ENCODE measurements around the gene SLC39A7. TPM values are rescaled to one million over a fixed set of nuclear protein-coding genes. Genes with fewer than 3 reads are reported as not detected.

The SLC39A7 gene
- total RNA-seq, 5 donors from 2014 or later (not counting 1 experiment from before 2014, with no cell fraction given), result 19.1 to 44.0 (median 41.3) TPM

DNA sequence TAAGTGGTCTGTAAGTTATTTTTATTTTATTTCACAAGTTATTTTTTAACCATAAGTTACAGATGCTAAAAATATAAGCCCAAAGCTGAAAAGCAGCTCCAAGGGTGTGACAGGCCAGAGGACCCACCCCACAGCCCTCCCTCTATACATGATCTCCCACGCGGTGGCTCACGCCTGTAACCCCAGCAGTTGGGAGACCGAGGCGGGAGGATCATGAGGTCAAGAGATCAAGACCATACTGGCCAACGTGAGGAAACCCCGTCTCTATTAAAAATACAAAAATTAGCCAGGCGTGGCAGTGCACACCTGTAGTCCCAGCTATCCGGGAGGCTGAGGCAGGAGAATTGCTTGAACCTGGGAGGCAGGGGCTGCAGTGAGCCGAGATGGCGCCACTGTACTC is 40.6 kb upstream of the SLC39A7 start:
- Histone ChIP-seq H3K27me3 (replicated peaks in 1 of 2; ENCODE audit: control insufficient read depth in 2 of 2, extremely low read depth in 1 of 2, insufficient read depth in 2 of 2, low read length in 1 of 2) (peaks cover 0 to 50% of the 10 kb centered on the region in 2 experiments), H3K4me3 (ENCODE audit: control insufficient read depth in 1 of 2, extremely low read depth in 1 of 2, low read length in 1 of 2) (no peak overlapping the region), H3K36me3 (ENCODE audit: control insufficient read depth in 2 of 2, extremely low read depth in 1 of 2, insufficient read depth in 1 of 2, low read length in 1 of 2) (no peaks in the 10 kb centered on the region), H3K4me1 (ENCODE audit: control insufficient read depth in 1 of 2, extremely low read depth in 1 of 2, insufficient read depth in 2 of 2, low read length in 2 of 2) (peaks cover 0 to 16% of the 10 kb centered on the region in 2 experiments), H3K27ac (ENCODE audit: low read length) (no peak overlapping the region), H3K9me3 (no peaks in the 10 kb centered on the region)
- 94% methylated on average over 8 of the region's 11 CpGs for WGBS (ENCODE audit: insufficient coverage)
- H3K36me3 Mint-ChIP-seq, result no peaks in the 10 kb centered on the region
- no peaks in the 10 kb centered on the region for H3K9me3 Mint-ChIP-seq
- peaks cover 8 to 20% of the 10 kb centered on the region in 2 donors for H3K27me3 Mint-ChIP-seq
- no peak overlapping the region for H3K27ac Mint-ChIP-seq
- no peak overlapping the region for H3K4me3 Mint-ChIP-seq
- H3K4me1 Mint-ChIP-seq, result peaks cover 12 to 15% (median 13%) of the 10 kb centered on the region in 3 donors
- POLR2A ChIA-PET, result no interaction called here
- DNase-seq (no peak), ATAC-seq (replicated peaks in 1 of 4) (no peak)
- CTCF ChIA-PET, result interaction anchor here in 1 of 2 donors (2.4 kb wide), 1 partner anchor 89 kb away, joined by 11 read pairs; no protein-coding TSS in a partner anchor

DNA sequence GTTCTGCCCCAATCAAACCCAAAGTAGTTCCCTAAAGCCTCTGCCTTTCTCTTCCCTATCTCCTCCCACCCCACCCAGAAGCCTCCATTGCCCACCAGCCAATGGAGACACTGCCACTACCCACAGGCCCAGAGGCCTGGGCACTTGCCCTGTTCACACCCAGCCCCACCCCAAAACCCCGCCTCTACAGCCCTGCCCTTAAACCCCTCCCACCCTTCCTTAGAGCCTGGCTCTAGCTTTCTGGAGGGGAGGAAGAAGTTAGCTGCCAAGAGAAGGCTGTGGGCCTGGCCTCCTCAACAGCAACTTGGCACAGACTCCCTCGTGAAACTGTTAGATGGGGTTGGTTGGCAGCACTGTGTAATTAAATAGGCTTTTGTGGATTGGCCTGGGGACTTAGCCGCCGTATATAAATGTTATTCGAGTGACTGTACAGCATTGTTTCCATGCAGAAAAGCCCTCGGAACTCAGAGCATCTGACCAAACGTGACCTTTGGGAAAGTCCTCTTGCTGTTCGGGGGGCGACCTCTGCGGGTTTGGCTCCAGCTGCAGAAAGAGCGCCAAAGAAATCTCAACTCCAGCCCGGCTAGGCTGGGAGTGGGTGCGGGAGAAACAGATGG is 39.8 kb upstream of the SLC39A7 start:
- POLR2A ChIA-PET, result no interaction called here
- CTCF ChIA-PET, result interaction anchor here (0.6 to 2.4 kb wide), 7 partner anchors 12 to 88 kb away, joined by 3 to 11 read pairs (median 3); partner anchors contain the start of gene RING1 (in 1 of the 2)
- Histone ChIP-seq H3K27me3 (replicated peaks in 1 of 2; ENCODE audit: control insufficient read depth in 2 of 2, extremely low read depth in 1 of 2, insufficient read depth in 2 of 2, low read length in 1 of 2) (peaks cover 0 to 48% of the 10 kb centered on the region in 2 experiments), H3K4me1 (ENCODE audit: control insufficient read depth in 1 of 2, extremely low read depth in 1 of 2, insufficient read depth in 2 of 2, low read length in 2 of 2) (peaks cover 0 to 16% of the 10 kb centered on the region in 2 experiments), H3K27ac (ENCODE audit: low read length) (no peak overlapping the region), H3K36me3 (ENCODE audit: control insufficient read depth in 2 of 2, extremely low read depth in 1 of 2, insufficient read depth in 1 of 2, low read length in 1 of 2) (no peaks in the 10 kb centered on the region), H3K4me3 (ENCODE audit: control insufficient read depth in 1 of 2, extremely low read depth in 1 of 2, low read length in 1 of 2) (no peak overlapping the region), H3K9me3 (no peaks in the 10 kb centered on the region)
- Mint-ChIP-seq H3K27ac (no peak overlapping the region), H3K4me3 (peak overlapping the region; percentile 78 to 83 (median 83)), H3K27me3 (peaks cover 8 to 20% of the 10 kb centered on the region in 2 donors), H3K9me3 (no peaks in the 10 kb centered on the region), H3K36me3 (no peaks in the 10 kb centered on the region), H3K4me1 (peaks cover 12 to 15% (median 13%) of the 10 kb centered on the region in 3 donors)
- 89% methylated on average over 8 of the region's 13 CpGs for WGBS (ENCODE audit: insufficient coverage)
- ATAC-seq (replicated peaks in 1 of 4) (no peak), DNase-seq (no peak)

DNA sequence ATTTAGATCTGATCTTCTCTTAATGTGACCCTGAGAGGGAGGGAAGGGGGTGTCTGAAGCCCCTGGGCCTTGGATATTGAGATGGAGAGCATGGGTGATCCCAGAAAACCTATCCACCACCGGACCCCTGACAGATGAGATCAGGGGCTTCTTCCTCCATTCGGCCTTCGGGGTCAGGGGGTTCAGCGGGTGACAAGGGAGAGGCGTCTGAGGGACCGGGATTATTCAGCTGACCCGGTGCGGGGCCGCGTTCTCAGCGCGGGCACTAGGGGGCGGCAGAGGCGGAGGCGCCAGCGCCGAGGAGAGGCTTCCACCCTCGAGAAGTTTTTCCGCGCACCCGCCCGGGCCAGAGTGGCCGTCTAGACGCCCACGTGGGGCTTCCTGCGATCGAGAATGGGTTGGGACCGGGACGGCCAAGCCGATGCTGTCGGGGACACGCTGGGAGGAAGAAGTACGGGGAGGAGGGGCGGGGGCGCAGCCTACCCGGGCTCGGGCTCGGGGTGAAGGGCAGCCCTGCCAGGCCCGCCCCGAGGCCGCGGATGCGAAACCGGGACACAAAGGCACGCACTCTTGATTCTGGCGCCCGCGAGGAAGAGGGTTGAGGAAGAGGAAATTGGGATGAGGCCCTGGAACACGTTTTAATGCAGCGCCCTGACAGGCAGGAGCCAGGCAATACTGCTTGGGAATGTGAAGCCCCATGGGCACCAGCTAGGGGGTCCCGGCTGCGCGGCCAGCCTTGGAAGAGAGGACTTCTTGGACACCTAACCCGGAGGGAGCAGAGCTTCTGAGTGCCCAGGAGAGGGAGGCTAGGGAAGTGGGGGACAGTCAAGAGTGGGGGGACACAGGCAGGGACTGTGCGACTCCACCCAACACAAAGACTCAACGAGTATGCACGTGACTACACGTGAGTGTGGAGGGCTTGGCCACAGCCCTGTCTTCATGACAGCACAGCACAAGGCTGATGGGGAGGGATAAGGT is 39.0 kb upstream of the SLC39A7 start:
- Histone ChIP-seq H3K27me3 (replicated peaks in 1 of 2; ENCODE audit: control insufficient read depth in 2 of 2, extremely low read depth in 1 of 2, insufficient read depth in 2 of 2, low read length in 1 of 2) (peaks cover 0 to 55% of the 10 kb centered on the region in 2 experiments), H3K36me3 (ENCODE audit: control insufficient read depth in 2 of 2, extremely low read depth in 1 of 2, insufficient read depth in 1 of 2, low read length in 1 of 2) (no peaks in the 10 kb centered on the region), H3K9me3 (no peaks in the 10 kb centered on the region), H3K4me3 (ENCODE audit: control insufficient read depth in 1 of 2, extremely low read depth in 1 of 2, low read length in 1 of 2) (peak overlapping the region; percentile 40 to 51), H3K4me1 (ENCODE audit: control insufficient read depth in 1 of 2, extremely low read depth in 1 of 2, insufficient read depth in 2 of 2, low read length in 2 of 2) (peaks cover 0 to 16% of the 10 kb centered on the region in 2 experiments), H3K27ac (ENCODE audit: low read length) (no peak overlapping the region)
- no peaks in the 10 kb centered on the region for H3K9me3 Mint-ChIP-seq
- H3K4me3 Mint-ChIP-seq, result peak overlapping the region; percentile 78 to 83 (median 83)
- CTCF ChIA-PET, result interaction anchor here (0.6 to 2.4 kb wide), 7 partner anchors 13 to 87 kb away, joined by 3 to 11 read pairs (median 3); partner anchors contain the start of gene RING1 (in 1 of the 2)
- DNase-seq (peak; percentile 49 to 87 (median 74)), ATAC-seq (replicated peaks in 1 of 4) (peak; percentile 94 to 97 (median 96))
- H3K27ac Mint-ChIP-seq, result peak overlapping the region in 1 of 2 donors; percentile 66
- POLR2A ChIA-PET, result no interaction called here
- peaks cover 12 to 15% (median 13%) of the 10 kb centered on the region in 3 donors for H3K4me1 Mint-ChIP-seq
- no peaks in the 10 kb centered on the region for H3K36me3 Mint-ChIP-seq
- 6% methylated on average over 54 of the region's 58 CpGs for WGBS (ENCODE audit: insufficient coverage)
- peaks cover 6 to 17% of the 10 kb centered on the region in 2 donors for H3K27me3 Mint-ChIP-seq

DNA sequence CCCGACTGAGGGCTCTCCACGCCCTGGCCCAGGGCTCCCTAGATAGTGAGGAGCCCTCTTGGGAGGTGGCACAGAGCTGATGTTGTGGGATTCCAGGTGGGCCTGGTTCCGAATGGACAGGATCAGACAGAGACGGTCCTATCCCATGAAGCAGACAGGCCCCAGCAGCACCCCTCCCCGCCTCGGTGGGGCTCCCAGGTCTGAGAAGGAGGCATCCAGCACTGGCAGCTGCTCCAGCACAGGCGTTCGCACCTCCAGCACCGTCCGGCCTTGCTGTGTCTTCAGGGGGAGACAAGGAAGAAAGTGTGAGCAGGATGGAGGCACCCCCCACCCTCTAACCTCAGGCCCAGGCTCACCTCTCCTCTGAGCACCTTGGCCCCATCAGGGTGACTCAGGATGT is 37.1 kb upstream of the SLC39A7 start:
- ATAC-seq (replicated peaks in 1 of 4) (no peak), DNase-seq (no peak)
- peaks cover 0 to 16% of the 10 kb centered on the region in 2 experiments for H3K4me1 ChIP-seq (ENCODE audit: control insufficient read depth in 1 of 2, extremely low read depth in 1 of 2, insufficient read depth in 2 of 2, low read length in 2 of 2)
- H3K9me3 ChIP-seq, result no peaks in the 10 kb centered on the region
- 100% methylated on average over 3 of the region's 10 CpGs for WGBS (ENCODE audit: insufficient coverage)
- Mint-ChIP-seq H3K4me3 (no peak overlapping the region), H3K4me1 (peaks cover 12 to 15% (median 13%) of the 10 kb centered on the region in 3 donors), H3K27ac (no peak overlapping the region), H3K9me3 (no peaks in the 10 kb centered on the region), H3K27me3 (peaks cover 5 to 16% of the 10 kb centered on the region in 2 donors), H3K36me3 (no peaks in the 10 kb centered on the region)
- H3K36me3 ChIP-seq (ENCODE audit: control insufficient read depth in 2 of 2, extremely low read depth in 1 of 2, insufficient read depth in 1 of 2, low read length in 1 of 2), result no peaks in the 10 kb centered on the region
- ChIA-PET CTCF (no interaction called here), POLR2A (no interaction called here)
- H3K27me3 ChIP-seq (replicated peaks in 1 of 2; ENCODE audit: control insufficient read depth in 2 of 2, extremely low read depth in 1 of 2, insufficient read depth in 2 of 2, low read length in 1 of 2), result peaks cover 0 to 59% of the 10 kb centered on the region in 2 experiments
- no peak overlapping the region for H3K27ac ChIP-seq (ENCODE audit: low read length)
- no peak overlapping the region for H3K4me3 ChIP-seq (ENCODE audit: control insufficient read depth in 1 of 2, extremely low read depth in 1 of 2, low read length in 1 of 2)

DNA sequence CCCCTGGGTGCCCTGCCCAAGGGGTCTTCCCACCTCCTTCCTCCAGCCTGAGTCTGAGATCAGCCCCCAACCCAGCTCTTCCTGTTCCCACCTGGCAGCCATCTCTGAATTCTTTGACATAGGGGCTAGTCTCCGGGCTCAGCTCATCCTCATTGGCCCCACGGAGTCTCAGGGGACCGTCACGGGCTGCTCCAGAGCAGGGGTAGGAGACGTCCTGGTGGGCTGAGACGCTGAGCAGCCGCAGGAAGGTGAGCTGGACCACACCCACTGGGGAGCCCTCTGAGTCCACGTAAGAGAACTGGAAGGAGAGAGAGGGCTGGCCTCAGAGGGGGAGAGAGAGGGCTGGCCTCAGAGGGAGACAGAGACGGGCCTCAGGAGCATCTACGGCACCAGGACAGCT is 36.5 kb upstream of the SLC39A7 start:
- H3K4me3 ChIP-seq (ENCODE audit: control insufficient read depth in 1 of 2, extremely low read depth in 1 of 2, low read length in 1 of 2), result no peak overlapping the region
- ChIA-PET POLR2A (no interaction called here), CTCF (interaction anchor here in 1 of 2 donors (0.5 kb wide), 1 partner anchor 44 kb away, joined by 3 read pairs; no protein-coding TSS in a partner anchor)
- H3K27me3 ChIP-seq (replicated peaks in 1 of 2; ENCODE audit: control insufficient read depth in 2 of 2, extremely low read depth in 1 of 2, insufficient read depth in 2 of 2, low read length in 1 of 2), result peaks cover 0 to 64% of the 10 kb centered on the region in 2 experiments
- ATAC-seq (replicated peaks in 1 of 4) (no peak), DNase-seq (no peak)
- peaks cover 0 to 16% of the 10 kb centered on the region in 2 experiments for H3K4me1 ChIP-seq (ENCODE audit: control insufficient read depth in 1 of 2, extremely low read depth in 1 of 2, insufficient read depth in 2 of 2, low read length in 2 of 2)
- Mint-ChIP-seq H3K4me1 (peaks cover 12 to 15% (median 13%) of the 10 kb centered on the region in 3 donors), H3K36me3 (no peaks in the 10 kb centered on the region), H3K4me3 (no peak overlapping the region), H3K27me3 (peaks cover 5 to 14% of the 10 kb centered on the region in 2 donors), H3K27ac (no peak overlapping the region), H3K9me3 (no peaks in the 10 kb centered on the region)
- H3K27ac ChIP-seq (ENCODE audit: low read length), result no peak overlapping the region
- 56% methylated on average over 10 of the region's 10 CpGs for WGBS (ENCODE audit: insufficient coverage)
- H3K36me3 ChIP-seq (ENCODE audit: control insufficient read depth in 2 of 2, extremely low read depth in 1 of 2, insufficient read depth in 1 of 2, low read length in 1 of 2), result no peaks in the 10 kb centered on the region
- H3K9me3 ChIP-seq, result no peaks in the 10 kb centered on the region
